NCI-H2196 treated with DMSO at 0.1 percent for 48 hours (cell line): Measurements from ENCODE around the gene TRAF5.
"Not testable (repeated sequence)": the region's sequence is repeated elsewhere in the genome, so short reads cannot be mapped to it uniquely, and the experiment has no call there.

Experiments
- DNase-seq: peaks from one replicate; lab custom pipeline; 2025; ENCODE audit not compliant: unreplicated experiment; lab: John Stamatoyannopoulos, UW

TRAF5 gene

DNA sequence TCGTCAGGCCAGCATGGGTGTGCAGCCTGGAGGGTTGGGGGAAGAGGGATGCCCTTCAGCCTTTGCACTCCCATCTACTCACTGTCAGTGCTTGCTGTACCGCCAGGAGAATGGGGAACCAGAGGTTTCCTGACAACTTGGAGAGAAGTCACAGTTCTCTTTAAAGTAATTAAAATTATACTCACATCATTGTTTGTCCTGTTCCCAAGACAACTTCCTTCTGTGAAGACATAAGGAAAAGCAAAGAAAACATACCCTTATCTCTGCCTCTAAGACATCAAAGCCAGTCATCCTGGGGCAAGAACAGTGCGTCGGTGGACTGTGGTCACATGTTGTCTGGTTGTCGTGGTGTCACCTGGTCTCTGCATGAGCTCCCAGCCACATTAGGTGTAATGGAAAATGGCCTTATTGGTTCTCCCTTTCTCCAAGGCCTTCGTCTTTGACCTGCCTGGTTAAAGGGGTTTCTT, 17.6 kb downstream of the TRAF5 start:
- DNase-seq: no peak

DNA sequence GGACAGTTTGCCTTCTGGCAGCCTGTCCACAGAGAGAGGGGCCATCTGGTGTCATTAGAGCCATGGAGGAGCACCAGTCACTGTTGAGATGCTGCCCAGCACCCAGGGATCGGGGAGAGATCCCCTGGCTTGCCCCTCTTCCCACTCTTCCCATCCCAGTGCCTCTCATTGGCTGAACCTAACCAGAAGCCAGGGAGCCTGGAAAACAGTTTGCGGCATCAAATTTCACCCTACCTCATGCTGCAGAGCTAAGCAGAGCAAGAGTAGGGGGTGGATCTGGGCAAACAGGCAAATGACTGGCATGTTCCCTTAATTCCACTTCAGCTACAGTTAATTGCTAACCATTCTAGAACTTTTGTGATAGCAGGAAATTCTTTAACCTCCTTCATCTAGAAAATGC, 19.1 kb downstream of the TRAF5 start:
- DNase-seq: peak; percentile 41

DNA sequence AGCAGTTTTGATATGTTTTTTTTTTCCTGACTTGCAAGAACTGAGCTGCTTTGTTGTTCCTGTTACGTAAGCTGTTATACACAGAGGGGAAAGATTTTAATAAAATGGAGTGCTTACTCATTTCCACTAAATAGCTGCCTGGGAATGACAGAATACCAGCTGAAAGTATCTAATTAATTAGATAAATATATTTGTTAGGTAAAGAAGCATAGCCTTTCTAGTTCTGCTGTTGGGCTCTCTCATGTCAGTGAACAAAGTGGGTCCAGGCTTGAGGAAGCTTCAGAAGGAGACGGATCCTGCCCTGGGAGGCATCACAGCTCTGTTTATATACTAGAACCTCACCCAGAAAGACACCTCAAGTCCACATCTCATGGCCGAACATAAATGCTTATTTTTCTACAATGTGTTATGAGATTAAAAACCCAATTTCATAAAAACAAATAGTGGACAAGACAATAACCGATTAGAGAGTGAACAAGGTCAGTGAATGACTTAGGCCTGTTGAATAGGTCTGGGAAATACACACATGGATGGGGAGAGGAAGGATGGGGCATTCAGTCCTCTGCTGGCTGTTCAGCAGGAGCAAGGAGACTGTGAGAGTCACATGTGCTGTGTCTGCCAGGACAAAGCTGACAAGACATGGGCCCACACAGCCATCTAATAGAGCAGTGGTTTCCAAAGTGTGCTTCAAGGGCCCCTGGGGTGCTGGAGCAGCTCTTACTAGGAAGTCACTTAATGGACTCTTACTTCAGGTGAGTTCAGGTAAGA, 20.6 kb downstream of the TRAF5 start:
- DNase-seq: no peak

DNA sequence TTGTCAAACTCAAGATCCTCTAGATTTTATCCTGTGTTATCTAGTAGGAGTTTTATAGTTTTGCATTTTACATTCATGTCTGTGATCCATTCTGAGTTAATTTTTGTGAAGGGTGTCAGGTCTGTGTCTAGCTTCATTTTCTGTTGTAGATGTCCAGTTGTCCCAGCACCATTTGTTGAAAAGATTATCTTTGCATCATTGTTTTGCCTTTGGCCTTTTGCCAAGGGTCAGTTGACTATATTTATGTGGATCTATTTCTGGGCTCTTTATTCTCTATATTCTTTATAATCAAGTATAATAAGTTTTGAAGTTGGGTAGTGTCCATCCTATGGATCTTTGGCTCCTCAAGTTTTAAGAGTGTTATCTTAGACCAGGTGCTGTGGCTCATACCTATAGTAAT, 21.9 kb downstream of the TRAF5 start:
- DNase-seq: no peak

DNA sequence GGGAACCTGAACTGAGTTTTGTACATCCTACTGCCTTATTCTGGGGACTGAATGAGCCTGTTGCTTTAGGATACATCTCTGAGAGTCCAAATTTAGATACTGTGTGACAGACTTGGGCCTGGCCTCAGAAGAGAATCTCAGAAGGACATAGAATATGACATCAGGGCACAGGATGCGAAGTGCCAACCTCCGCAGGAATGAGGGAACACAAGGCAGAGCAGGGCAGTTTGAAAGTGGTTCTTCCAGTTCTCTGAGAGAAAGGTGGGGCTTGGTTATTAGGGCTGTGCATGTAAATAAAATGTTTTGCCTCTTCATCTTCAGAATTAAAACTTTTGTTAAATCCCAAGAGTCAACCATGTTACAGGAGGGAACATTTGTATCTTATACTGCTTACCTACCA, 23.1 kb downstream of the TRAF5 start:
- no peak for DNase-seq

DNA sequence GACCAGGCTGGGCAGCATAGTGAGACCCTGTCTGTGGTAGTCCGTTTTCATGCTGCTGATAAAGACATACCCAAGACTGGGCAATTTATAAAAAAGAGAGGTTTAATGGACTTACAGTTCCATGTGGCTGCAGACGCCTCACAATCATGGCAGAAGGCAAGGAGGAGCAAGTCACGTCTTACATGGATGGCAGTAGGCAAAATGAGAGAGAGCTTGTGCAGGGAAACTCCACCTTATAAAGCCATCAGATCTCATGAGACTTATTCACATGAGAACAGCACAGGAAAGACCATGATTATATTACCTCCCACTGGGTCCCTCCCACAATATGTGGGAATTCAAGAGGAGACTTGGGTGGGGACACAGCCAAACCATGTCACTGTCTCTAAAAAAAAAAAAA, 25.4 kb downstream of the TRAF5 start:
- DNase-seq: not testable (repeated sequence)

DNA sequence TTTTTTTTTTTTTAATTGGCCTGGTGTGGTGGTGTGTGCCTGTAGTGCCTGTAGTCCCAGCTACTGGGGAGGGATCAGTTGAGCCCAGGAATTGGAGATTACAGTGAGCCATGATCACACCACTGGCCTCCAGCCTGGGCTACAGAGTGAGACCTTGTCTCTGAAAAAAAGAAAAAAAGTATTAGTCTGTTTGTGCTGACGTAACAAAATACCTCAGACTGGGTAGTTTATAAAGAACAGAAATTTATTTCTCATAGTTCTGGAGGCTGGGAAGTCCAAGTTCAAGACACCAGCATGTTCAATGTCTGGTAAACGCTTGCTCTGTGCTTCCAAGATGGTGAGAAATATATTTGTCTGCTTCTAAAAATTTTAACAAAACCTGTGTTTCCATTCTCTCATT, 25.8 kb downstream of the TRAF5 start:
- no peak for DNase-seq

DNA sequence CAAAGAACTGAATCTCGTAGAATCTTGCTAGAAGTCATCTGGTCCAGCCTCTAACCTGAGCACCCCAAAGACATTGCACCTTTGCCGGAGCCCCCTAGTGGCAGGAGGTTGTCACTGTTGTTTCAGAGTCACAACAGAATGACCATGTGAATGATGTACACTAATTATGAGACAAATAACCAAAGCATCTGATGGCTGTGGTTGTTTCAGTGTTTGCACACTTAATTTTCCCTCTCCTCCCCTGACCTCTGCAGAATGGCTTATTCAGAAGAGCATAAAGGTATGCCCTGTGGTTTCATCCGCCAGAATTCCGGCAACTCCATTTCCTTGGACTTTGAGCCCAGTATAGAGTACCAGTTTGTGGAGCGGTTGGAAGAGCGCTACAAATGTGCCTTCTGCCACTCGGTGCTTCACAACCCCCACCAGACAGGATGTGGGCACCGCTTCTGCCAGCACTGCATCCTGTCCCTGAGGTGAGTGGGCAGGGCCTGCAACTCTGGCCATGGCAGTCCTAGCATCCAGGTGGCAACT, 26.4 kb downstream of the TRAF5 start:
- no peak for DNase-seq

DNA sequence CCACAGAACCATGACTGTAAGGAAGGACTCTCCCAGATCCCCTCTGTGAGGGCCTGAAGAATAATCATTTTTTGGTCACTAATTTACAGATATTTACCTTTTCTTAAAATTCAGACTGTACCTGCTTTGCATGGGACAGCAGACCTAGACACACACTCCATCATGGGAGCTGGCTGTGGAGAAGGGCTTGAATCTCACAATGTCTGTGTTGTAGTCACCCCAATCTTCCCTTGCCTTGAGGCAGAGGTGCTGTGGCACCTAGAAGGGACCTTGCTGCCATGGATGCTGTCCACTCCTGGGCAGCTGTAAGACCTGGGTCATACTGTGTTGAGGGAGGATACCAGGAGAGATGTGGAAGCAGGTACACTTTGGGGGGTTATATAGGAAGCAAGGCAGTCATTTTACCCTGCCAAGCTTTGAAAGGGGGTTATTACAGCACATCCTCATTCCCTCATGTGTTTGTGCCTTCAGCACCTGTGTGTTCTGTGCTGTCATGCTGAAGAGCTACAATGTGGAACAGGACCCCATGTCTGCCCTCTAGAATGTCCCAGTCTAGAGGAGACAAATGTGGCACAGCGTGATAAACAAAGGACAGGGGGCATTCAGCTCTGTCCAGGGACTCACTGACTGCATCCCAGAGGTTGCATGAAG, 27.1 kb downstream of the TRAF5 start:
- DNase-seq: no peak

DNA sequence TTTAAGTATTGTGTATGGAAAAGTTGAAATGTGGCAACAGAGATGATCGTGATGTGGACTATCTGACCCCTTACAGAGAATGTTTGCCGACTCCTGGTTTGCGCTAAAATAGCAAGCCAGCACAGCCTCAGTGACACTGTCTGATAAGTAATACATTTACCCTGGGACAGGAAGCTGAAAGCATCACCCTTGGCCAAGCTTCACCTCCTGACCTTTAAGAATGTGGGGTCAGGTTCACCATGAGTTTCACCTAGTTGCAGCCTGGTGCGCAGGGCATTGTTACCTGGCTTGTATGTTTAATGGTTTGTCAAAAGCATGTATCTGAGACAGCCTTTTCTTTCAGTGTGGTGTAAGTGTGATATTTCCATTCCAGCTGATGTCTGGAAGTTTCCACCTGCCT, 29.2 kb downstream of the TRAF5 start:
- no peak for DNase-seq

DNA sequence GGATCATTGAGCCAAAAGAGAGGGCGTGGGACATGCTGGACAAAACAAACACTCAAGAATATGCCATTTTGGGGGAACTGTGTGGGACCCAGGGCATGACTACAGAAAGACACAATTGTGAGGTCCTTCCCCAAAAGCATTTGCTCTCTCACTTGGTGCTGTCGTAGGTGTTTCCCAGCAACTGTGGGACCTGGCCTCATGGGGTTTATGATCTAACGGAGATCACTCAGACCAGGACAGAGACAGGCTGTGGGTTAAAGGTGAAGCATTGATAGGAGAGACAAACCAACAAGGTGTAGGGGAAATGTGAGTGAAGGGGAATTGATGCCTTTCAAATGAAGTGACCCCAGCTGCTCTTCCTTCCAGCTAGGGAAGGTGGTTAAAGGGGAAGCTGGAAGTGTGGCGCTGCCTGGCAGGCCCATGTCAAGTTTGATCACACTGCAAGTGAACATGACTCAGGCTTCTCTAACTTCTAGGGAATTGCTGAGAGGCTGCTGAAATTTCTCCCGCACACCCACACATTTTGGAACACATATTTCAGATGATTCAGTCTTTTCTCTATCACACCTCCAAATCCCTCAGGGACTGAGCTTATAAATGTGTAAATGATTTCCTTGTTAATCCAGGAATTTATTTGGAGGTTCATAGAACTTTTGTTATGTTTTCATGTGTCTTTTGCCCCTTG, 30.2 kb downstream of the TRAF5 start:
- no peak for DNase-seq

DNA sequence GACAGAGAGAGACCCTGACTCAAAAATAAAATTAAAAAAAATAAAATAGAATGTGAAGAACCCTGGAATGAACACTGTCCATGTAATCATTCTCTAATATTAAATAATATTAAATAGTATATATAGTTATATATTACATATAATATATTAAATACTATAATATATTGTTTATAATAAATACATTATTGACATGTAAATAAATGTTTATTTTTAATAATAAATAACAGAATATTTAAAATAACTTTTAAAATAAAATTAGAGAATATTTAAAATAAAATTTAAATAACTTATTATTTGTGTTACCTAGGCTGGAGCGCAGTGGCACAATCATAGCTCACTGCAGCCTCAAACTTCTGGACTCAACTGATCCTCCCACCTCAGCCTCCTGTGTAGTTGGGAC, 32.1 kb downstream of the TRAF5 start:
- DNase-seq: no peak

DNA sequence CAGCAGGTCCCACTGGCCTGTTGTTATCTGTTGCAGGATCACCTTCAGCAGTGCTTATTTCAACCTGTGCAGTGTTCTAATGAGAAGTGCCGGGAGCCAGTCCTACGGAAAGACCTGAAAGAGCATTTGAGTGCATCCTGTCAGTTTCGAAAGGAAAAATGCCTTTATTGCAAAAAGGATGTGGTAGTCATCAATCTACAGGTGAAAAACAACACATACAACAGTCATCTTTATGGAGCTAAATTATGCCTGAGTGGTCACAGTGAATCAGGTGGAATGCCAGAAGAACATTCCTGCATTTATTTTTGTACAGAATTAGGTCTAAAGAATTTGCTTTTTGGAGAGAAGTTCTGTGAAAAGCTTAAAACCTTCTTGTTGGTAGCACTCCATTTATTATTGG, 33.2 kb downstream of the TRAF5 start:
- DNase-seq: no peak

DNA sequence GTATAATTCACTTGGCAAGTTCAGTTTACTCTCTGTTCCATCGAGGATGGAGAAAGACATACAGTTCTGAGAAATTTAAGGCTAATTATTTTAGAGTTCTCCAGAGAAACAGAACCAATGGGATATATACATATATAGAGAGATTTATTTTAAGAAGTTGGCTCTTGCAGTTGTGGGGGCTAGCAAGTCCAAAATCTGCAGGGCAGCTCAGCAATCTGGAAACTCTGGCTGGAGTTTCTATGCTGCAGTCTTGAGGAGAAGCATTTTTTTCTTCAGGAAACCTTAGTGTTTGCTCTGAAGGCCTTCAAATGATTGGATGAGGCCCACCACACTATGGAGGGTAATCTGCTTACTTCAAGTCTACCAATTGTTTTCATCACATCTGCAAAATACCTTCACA, 34.6 kb downstream of the TRAF5 start:
- DNase-seq: no peak

DNA sequence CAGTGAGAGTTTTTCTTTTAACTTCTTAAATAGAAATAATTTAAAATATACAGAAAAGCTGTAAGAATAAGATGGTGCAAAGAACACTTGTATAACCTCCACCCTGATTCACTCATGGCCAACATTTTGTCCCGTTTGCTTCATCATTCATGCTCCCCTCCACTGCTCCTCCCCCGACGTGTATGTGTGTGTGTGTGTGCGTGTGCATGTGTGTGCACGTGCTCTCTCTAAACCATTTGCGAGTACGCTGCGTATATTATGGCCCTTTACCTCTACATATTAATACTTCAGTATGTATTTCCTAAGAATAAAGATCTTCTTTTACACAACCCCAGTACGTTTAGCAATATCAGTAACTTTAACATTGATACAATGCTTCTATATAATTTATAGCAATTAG, 43.0 kb downstream of the TRAF5 start:
- DNase-seq: no peak

DNA sequence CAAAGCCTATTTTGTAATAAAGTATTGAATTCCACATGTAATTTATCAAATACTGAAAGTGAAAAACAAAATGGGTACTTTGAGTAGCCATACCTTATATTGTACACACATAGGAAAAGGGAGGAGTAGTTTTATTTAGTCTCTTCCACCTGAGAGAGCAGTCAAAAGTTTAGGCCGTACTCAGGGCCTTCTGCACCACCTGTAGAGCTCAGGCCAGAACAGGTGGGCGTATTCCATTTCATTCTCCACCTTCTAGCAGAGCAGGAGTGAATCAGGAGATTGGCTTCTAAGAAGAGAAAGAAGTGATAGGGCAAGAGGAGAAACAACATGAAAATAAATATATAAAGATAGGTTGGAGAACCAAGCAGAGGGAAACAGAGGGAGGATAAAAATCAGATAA, 44.0 kb downstream of the TRAF5 start:
- no peak for DNase-seq

DNA sequence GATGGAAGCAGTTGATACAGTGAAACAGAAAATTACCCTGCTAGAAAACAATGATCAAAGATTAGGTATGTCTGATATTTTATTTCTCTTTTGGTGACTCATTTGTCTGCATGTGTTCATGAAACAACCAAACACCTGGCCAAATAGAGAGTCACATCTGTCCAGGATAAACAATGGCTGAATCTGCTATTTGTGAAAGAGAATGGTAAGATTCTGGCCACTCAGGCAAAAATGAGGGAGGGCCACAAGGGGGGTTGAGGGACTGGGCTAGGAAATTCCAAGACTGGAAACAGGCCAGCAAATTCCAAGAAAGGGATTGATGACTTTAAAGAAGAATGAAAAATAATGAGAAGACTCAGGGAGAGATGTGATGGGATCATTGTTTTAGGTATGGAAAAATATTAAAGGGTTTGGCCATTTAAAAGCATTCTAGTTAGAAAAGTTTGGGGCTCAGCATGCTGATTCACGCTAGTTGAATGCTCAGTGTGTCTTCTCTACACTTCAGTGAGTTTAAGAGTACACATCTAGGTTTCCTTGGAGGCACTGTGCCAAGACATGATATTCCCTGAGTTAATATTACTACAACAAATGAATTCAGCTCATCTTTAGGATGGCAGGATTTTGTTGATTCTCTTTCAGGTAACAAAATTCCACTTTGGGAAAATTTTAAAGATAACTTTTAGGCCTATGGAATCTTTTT, 44.9 kb downstream of the TRAF5 start:
- DNase-seq: no peak

DNA sequence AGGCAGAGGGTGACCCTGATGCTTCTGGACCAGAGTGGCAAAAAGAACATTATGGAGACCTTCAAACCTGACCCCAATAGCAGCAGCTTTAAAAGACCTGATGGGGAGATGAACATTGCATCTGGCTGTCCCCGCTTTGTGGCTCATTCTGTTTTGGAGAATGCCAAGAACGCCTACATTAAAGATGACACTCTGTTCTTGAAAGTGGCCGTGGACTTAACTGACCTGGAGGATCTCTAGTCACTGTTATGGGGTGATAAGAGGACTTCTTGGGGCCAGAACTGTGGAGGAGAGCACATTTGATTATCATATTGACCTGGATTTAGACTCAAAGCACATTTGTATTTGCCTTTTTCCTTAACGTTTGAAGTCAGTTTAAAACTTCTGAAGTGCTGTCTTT, 45.8 kb downstream of the TRAF5 start:
- no peak for DNase-seq

DNA sequence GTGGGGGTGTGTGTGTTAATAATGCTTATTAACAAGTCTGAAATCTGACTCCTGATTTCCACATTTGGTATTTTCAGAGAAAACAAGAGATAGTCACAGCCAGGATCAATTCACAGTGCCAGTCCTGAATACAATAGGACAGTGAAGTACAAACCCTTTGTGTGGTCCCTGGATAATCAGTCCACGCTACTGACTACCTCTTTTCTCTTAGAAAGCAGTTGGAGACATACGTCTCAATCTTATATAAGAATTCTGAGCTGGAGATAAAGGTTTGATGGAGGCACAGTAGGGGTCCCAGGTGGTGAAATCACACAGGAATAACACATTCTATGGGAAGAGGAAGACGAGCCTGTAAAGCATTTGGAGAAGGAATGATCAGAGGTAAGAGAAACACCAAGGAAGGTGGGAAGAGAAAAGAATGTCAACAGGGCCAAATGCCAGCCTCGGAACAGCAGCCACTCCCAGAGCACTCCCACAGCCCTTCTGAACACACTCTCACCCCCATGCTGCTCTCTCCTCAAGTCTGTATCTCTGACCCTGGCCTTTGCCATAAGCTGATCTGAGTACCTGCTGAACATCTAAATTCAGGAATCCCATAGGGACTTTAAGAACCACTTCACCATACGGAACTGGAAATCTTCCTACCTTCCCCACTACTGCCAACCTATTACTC, 48.6 kb downstream of the TRAF5 start:
- DNase-seq: no peak

DNA sequence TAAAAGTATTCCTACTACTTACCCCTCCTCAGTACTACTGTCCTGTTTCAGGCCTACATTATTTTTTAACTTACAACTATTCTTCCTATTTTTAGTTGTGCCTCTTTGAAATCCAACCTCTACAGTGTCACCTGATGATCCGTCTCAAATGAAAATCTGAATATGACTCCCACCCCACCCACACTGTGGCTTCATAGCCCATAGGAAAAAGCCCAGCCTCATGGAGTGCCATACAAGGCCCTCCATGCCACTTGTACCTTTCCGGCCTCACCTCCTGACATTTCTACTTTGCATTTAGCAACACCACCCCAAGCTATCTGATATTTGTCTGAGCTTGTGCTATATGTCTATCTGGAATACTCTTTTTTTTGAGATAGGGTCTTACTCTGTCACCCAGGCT, 49.3 kb downstream of the TRAF5 start:
- no peak for DNase-seq
